Activated CD8-positive, alpha-beta memory T cell treated with anti-CD3 and anti-CD28 coated beads, Interleukin-2, amount 50 U/mL, for 4 hours (primary cell): Measurements from ENCODE around the gene BMX.

Experiments used
- DNase-seq: peaks from one replicate; pipeline ENCODE4 v3.0.0-alpha.2; 2020

Gene BMX

DNA sequence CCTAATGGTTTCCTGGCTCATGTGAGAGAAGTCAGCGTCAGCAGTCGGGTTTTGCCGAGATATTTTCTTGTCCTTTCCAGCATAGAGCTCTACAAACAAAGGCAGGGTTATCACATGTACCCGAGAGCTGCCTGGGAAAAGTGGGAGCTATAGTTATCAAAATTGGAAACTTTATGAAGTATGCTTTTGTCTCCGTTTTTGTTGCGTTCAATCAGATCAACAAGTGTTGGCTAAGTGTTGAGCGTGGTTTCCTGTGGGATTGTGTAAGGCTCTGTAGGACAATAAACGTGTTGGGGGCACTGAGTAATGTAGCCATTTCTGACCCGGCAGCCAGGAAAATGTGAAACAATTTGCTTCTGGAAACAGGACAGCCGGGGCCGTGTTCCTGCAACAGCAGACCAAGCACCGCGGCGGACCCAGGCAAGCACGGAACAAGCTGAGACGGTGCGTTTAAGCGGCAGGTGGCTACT lies at the start of gene BMX:
BMX (plus strand) TSS at position 311 of the 470 bp plus-strand sequence. CDS start 7,547 bp downstream, outside the sequence.
- DNase-seq: no peak

DNA sequence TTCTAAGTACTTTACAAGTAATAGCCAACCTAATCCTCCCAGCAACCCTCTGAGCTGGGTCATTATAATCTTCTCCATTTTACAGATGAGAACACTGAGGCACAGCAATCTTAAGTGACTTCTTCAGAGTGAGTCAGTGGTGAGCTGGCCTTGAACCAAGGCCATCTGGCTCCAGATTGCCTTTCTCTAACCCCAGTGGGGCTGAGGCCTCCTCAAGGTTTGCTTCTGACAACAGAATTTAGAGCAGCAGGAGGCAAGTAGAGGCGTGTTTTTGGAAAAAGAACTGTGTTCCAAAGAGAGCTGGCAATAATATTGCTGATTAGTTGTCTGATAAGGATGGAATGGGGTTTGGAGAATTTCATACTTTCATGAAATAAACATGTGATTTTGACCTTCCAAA lies 48.7 kb upstream of the BMX start:
- DNase-seq: no peak

DNA sequence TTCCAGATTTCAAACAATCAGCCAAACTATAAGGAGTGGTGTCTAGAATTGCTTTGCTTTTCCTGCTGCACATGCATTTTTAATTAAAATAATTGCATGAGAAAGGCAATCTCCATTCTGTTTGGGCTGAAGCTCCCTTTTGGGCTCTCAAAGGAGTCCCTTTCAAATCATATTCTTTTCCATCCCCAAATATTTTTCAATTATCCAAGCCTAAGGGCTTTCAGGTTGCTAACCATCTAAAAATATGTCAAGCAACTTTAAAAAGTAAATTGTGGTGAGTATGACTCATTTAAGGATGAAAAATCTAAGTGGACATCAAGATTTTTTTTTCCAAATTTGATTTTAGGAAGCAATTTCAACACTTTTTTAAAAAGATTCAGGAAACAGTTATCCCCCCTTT lies 35.9 kb upstream of the BMX start:
- no peak for DNase-seq

DNA sequence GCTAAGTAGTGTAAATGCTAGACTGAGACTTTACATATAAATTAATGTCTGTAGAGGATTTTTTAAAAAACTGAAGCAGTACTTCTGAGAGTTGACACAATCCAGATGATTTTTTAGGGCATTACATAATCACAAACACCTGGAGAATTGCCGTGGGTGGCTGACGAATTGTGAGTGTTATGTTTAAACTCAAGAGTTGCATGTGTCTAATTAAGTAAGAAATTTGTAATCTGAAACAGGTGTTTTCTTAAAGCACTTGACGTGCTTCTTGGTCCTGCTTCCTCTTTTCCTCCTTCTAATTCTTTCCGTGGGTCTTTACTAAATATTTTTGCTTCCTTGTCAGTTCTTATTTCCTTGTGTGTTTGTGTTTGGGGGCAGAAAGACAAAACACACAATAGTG lies 35.3 kb upstream of the BMX start:
- no peak for DNase-seq

DNA sequence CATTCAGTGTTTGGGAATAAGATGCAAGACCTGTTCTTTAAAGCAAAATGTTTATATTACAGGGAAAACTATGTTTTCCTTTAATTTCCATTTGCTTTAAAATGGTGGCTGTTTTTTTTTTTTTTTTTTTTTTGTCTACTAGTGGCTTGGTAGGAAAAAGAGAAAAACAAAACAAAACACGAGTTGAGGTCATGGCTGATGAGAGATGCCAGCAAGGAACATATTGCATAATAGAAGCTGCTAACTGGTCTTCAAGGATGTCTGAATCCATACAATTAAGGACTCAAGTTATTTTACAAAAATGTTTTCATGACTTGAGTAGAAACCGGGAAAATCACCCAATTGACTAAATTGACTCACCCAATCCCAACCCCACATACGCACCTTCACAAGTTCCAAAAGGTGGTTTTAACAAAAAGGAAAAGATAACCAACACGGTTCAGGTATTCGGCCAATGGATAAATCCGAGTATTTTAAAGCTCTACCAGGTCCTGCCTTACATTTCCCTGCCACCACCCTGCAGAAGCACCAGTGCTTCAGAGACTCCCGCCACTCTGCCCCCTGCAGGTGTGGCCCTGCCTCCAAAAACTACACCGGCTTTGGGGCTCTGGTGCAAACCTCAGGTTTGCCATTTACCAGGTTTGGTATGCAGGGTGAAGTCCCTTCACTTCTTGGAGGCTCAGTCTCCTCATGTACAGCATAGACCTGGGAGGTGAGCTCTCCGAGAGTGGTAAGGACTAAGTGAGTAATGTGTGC lies 34.5 kb upstream of the BMX start:
- no peak for DNase-seq

DNA sequence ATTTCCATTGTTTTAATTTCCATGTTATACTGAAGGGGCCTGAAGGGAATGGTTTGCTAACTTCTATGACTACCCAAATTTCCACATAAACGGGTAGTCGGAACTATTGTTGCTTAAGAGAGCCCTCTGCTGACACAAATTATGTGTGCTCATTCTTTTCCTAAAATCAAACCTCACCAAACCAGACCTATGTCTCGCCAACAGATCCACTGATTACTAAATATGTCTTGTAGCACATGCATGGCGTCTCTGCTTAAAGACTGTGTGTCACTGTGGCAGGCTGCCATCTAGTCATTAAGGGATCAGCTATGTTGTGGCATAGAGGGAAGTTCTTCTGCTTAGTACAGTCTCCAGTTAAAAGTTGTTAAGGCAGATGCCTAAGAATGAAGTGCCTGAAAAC lies 32.6 kb upstream of the BMX start:
- no peak for DNase-seq

DNA sequence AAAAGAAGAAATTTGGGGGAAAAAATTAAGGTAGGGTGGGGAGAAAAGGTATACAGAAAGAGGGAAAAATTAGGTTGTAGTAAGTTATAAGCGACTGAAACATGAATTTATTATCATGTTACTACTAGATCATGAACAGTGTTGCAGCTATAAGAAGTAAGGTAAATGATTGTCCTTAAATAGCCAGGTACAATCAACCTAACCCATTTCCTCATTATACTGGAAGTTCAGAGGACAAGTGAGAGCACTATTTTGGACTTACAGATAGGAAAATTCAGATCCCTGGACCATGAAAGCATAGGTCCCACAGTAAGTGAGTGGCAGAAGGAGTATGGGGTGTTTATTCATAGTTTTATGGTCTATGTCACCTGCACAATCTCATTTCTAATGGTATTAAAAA lies 31.0 kb upstream of the BMX start:
- DNase-seq: no peak

DNA sequence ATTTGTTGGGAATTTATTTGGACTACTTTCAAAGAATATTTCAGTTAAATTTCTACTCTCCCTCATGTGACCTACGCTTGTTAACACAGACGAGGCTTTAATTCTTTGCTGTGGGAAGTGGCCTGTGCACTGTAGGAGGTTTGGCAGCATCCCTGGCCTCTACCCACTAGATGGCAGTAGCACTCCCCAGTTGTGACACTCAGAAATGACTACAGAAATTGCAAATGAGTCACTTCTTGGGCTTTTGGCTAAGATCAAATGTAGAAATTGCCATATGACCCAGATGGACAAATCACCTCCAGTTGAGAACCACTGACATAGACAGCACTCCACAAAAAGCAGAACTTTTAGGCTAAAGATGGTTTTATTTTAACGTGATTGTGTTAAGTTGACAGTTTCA lies 29.6 kb upstream of the BMX start:
- peak; percentile 58 for DNase-seq

DNA sequence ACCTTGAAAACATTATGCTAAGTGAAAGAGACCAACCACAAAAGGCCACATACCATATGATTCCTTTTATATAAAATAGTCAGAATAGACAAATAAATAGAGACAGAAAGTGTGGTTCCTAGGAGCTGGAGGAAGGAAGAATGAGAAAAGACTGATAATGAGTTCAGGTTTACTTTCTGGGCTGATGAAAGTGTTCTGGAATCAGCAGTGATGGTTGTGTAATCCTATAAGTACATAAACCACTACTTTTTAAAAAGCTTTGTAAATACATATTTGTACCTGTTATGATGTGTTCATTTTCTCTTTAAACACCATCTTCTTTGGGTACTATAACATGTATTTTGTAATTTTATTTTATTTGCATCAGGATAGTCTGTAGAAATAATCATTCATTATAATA lies 28.1 kb upstream of the BMX start:
- no peak for DNase-seq

DNA sequence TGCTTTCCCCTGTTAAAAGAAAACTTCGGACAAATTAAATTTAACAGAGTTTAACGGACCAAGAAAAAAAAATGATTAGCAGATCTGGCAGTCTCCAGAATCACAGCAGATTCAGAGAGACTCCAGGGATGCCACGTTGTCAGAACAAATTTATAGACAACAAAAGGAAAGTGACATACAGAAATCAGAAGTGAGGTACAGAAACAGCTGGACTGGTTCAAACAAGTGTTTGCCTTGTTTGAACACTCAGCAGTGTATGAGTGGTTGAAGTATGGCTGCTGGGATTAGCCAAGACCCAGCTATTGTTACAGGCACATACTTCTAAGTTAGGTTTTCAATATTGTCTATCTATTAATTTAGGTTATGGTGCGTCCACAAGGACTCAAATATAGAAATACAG lies 26.6 kb upstream of the BMX start:
- no peak for DNase-seq

DNA sequence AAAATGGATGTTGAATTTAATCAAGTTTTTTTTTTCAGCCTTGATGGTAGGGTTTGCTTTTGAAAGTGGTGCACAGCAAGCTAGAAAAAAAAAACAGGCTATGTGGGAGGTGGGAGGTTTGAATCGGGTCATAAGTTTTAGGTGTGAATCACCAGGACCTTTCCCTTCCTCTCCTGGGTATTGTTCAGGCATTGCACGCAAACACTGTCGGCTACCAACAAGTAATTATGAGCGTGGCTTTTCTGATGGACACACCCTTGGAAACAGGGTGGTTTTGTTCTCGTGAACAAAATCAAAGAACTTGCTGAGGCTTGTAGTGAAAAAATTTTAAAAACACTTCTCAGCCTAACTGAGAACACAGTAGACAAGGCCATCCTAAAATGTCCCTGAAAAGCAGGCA lies 25.6 kb upstream of the BMX start:
- DNase-seq: no peak

DNA sequence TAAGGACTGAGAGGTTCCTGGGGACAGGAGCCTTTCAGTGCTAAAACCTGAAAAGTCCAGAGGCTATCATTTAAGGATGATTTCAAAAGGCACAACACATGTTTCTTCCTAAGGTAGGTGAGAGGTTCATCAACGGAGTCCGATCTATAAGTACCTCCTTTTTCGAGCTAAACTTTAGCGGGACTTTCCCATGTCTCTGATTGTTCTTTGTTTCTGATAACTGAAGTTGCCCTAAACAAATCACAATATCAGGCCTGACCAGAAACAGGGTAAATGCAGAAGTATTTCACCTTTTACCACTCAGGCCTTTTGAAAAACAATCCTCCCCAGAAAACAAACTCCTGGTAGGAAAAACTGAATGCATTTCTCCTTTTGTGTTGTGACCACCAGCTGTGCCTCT lies 25.1 kb upstream of the BMX start:
- DNase-seq: no peak

DNA sequence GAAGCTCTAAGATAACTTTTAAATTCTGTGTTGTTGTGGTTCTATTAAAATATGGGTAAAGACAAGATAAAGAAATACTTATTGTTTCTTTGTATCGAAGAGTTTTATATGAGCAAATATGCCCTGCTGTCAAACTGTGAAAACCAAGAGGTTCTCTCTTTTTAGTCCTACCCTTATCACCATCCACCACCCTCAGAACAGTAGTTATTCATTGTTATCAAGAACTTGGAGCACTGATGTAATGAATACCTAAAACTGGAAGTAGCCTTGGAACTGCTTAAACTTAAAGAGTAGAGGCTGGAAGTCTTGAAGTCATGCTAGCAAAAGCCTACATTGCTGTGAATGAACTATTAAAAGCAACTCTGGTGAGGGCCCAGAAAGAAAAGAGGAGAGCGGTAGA lies 16.7 kb upstream of the BMX start:
- no peak for DNase-seq

DNA sequence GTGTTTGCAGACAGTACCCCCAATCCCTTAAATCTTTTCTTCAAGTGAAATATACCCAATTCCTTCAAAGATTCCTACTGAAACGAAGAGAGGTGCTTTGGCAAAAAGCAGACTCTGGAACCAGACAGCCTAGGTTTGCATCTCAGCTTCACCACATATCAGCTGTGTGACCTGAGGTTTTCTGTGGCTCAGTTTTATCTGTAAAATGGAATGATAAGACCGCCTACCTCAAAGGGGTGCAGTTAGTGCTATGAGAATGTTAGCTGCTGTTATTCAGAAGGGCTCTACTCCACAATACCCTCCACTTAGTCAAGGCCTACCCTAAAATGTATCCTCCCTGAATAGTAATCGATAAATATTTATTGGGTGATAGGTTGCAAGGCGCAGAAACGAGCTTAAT lies 8.1 kb upstream of the BMX start:
- DNase-seq: no peak

DNA sequence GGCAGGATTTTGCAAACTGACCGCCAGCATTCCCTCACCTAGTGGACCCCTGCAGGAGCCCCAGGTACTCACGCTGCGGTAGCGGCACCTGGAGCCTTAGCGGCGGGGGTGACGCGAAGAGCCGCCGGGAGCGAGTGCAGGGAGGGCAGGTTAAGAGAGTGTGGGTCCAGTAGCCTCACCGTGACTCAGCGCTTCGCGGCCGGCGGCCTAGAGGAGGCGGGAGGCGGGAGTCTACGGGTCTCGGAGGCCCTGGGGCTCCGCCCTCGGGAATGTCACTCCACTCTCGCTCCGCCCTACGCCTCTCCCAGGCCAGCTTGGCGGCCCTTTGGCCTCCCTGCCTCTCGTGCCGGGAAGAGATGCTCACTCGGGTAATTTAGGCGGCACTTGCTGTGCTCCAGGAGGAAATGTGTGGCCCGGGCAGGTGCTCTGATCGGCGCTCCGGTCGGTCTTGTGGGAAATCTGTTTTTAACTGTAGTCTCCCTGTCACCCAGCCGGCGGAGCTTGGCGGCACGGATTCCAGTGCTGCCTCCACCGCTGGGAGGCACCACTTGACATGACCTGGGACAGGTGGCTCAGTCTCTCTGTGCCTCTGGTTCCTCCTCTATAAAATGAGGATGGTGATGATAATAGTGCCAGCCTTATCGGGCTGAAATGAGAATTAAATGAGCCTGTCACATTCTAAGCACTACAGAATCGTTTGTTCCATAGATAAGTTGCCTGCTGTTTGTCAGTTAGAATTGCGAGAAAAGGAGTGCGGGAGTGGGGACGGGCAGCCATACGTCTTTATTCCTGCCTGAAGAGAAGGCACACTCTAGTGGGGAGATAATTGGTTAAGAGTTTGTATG lies 7.3 kb upstream of the BMX start, which contains the start of gene PIR:
PIR (minus strand) TSS at position 216 of the 845 bp plus-strand sequence. CDS start 2,076 bp downstream, outside the sequence.
- peak; percentile 58 for DNase-seq

DNA sequence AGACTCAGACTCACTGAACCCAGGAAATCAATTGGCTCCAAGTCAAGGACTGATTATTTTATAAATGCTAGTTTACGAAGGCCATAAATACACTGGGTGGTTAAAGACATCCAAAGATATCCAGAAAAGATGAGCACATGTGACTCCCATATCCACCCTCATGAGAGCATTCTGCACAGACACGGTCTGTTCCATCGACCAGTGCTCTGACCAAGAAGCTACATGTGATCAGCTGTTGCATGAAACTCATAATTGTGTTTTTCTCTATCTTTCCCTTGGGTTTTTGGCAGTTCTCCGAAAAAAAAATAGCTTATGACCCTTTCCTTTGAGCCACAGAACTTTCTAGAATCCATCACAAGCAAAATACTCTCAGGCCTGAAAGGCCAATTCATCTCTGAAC lies 4.8 kb upstream of the BMX start:
- DNase-seq: no peak

DNA sequence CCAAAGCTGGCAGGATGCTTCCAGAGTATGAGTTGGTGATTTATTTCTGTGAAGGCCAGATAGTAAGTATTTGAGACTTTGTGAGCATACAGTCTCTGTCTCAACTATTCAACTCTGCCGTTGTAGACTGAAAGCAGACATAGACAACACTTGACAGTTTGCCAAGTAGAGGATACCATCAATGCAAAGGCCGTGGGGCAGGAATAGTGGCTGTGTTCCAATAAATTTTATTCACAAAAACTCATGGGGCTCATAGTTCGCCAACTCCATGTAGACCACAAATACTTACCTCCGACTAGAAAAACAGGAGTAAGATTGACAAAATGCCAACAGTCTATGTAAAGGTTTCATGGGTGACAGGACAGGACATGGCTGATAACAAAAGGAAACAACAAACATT lies 3.8 kb upstream of the BMX start:
- DNase-seq: no peak

DNA sequence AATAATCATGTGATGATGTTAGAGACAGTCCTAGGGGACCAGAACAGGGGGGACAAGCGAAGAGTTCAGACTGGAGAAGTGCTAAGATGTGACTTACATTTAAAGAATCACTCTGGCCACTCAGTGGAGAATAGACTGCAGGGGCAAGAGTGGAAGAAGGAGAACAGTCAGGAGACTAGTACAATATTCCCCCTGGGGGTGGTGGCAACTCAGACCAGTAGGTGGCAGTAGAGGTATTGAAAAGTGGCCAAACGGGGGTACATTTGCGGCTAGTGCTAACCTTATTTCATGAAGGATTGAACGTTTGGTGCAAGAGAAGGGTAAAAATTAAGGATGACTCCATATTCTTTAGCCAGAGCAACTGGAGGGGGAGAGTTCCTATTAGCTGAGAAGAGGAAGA lies 2.7 kb upstream of the BMX start:
- DNase-seq: peak; percentile 55

DNA sequence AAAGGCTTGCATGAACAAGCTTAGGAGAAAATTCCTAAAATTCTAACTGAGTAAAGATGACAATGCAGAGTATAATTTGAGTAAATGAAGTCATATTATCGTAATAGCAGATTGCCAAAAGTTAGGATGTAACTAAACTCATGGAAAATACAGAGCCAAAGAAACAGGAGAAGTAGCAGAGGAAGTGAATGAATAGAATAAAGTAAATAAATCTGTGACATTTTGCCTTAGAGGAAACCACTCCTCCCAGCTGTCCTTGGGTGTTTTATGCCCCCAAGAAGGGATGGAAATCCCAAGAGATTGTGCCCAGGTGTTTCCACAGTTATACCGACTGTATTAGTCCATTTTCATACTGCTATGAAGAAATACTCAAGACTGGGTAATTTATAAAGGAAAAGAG lies 1.9 kb upstream of the BMX start:
- DNase-seq: no peak

DNA sequence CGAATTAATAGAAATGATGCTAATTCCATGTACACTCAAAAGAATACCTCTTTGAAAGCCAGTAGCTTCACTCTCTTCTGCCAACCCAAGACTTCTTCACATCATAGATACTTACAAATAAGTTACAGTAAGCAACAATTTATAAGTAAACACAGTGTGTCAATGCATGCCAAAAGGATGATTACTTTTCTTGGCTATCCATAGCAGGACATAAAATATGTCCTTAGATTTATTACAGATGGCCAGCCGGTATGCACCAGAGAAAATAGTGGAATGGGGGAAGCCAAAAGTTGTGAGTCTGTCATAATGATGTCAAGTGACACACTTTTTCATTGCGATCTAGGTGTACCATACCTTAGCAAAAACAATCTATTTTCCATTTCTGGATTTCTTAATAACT lies 631 bp upstream of the BMX start:
- DNase-seq: no peak

DNA sequence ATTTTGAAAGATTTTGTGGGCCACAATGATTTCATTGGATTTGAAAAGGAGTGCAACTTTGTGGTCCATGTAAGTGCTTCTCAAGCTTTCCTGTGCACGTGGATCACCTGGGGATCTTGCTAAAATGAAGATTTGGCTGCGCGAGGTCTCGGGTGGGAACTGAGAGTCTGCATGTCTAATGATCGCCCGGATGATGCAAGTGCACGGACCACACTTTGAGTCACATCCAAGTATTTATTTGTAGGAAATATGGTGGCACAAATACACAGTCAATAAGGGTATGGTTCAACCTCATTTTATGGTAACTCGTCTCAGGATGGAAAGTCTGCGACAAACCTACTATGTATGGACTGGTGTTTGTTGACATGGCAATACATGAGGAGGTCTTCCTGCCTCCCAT lies 899 bp downstream of the BMX start:
- no peak for DNase-seq

DNA sequence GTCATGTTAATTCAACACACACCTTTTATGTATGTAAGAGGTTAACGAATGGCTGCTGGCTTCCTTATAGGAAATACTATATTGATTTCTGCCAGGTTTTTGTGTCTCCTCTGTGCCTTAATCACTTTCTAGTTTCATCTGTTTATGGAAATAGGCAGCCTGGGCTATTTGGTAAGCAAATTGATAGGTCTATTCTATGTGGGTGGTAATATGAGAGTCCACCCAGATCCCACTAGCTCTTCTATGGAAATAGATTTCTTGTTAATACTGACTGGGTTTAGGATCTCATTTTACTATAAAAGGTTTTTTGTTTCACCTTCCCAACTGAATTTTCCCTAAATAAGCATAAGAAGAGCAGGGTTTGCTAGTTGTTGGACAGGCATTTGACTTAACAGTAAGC lies 4.1 kb downstream of the BMX start:
- DNase-seq: no peak

DNA sequence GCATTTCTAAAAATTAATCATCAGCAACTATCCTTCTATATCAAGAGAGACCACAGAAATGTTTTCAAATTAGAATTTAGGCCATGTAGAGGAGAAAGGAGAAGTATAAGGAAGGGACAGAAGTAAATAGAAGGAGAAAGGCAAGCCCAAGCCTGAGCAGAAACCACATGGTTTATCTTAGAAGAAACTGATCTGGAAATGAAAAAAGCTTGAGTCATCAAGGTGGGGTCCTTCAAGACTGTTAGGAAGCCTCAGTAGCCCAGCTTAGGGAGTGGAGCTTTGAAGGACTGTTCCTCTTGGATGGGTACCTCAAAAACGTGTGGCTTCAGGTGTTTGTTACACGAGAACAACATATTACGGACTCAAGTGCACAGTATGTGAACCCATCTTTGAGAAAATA lies 4.5 kb downstream of the BMX start:
- DNase-seq: no peak

DNA sequence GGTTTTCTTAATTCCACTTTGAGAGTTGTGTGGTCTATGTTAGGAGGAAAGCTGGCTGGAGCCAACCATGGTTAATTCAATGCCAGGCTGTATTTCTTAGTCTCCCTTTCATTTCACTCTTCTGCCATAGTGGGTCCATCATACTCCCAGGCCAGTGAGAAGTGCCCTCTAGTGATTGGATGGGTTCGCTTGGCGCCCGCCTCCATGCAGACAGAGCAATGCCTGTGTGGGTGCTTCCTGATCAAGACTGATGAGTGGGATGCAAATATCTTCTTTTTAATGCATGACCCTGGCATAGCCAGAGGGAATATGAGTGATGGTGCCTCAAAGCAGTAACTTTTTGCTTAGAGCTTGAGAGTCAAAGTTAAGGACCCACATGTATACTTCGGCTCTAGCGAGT lies 6.4 kb downstream of the BMX start:
- no peak for DNase-seq
